ENCODE results near the gene YDJC. TPM values are rescaled to one million over a fixed set of nuclear protein-coding genes. Genes with fewer than 3 reads are reported as not detected.

The YDJC gene
- total RNA-seq, 1 donor from 2014 or later = 4.5 TPM

- intact Hi-C loops (cut with micrococcal nuclease) = no loop called here
- H3K27ac ChIP-seq (replicated peaks) = no peak overlapping the region
- no peak for TF ChIP-seq CTCF (IDR thresholded peaks at IDR 0.05; ENCODE audit: borderline replicate concordance)
- H3K4me3 ChIP-seq = no peak overlapping the region
- no peak for DNase-seq
- H3K27me3 ChIP-seq (ENCODE audit: low read depth) = peaks cover 4% of the 10 kb centered on the region
- peaks cover 28% of the 10 kb centered on the region for H3K4me1 ChIP-seq
- H3K36me3 ChIP-seq = no peaks in the 10 kb centered on the region
- H3K9me3 ChIP-seq (replicated peaks) = no peaks in the 10 kb centered on the region
Observed at GRCh38 chr22:21663738-21664137, 33.9 kb upstream of the YDJC start.

GRCh38 chr22:21661991-21662390 lies 32.2 kb upstream of the YDJC start:
- Histone ChIP-seq H3K27me3 (ENCODE audit: low read depth) (peaks cover 15% of the 10 kb centered on the region), H3K4me3 (no peak overlapping the region), H3K9me3 (replicated peaks) (no peaks in the 10 kb centered on the region), H3K27ac (replicated peaks) (no peak overlapping the region), H3K36me3 (no peaks in the 10 kb centered on the region), H3K4me1 (peaks cover 32% of the 10 kb centered on the region)
- TF ChIP-seq CTCF (IDR thresholded peaks at IDR 0.05; ENCODE audit: borderline replicate concordance) = no peak
- intact Hi-C loops (cut with micrococcal nuclease) = no loop called here
- DNase-seq = no peak

GRCh38 chr22:21660904-21661303 lies 31.1 kb upstream of the YDJC start:
- no peak overlapping the region for H3K27ac ChIP-seq (replicated peaks)
- no peak overlapping the region for H3K4me3 ChIP-seq
- no peak for TF ChIP-seq CTCF (IDR thresholded peaks at IDR 0.05; ENCODE audit: borderline replicate concordance)
- no peaks in the 10 kb centered on the region for H3K36me3 ChIP-seq
- intact Hi-C loops (cut with micrococcal nuclease) = no loop called here
- H3K4me1 ChIP-seq = peaks cover 22% of the 10 kb centered on the region
- peaks cover 15% of the 10 kb centered on the region for H3K27me3 ChIP-seq (ENCODE audit: low read depth)
- no peak for DNase-seq
- H3K9me3 ChIP-seq (replicated peaks) = no peaks in the 10 kb centered on the region

GRCh38 chr22:21659864-21660525 lies 30.2 kb upstream of the YDJC start:
- Histone ChIP-seq H3K4me3 (no peak overlapping the region), H3K27me3 (ENCODE audit: low read depth) (peaks cover 15% of the 10 kb centered on the region), H3K27ac (replicated peaks) (no peak overlapping the region), H3K9me3 (replicated peaks) (no peaks in the 10 kb centered on the region), H3K4me1 (peaks cover 13% of the 10 kb centered on the region), H3K36me3 (no peaks in the 10 kb centered on the region)
- intact Hi-C loops (cut with micrococcal nuclease) = no loop called here
- DNase-seq = no peak
- TF ChIP-seq CTCF (IDR thresholded peaks at IDR 0.05; ENCODE audit: borderline replicate concordance) = no peak

- Histone ChIP-seq H3K4me1 (peaks cover 18% of the 10 kb centered on the region), H3K9me3 (replicated peaks) (no peaks in the 10 kb centered on the region), H3K27me3 (ENCODE audit: low read depth) (peaks cover 15% of the 10 kb centered on the region), H3K4me3 (peak overlapping the region; percentile 71), H3K27ac (replicated peaks) (no peak overlapping the region), H3K36me3 (no peaks in the 10 kb centered on the region)
- peak; percentile 75 for DNase-seq
- intact Hi-C loops (cut with micrococcal nuclease) = no loop called here
- peak; percentile 48 for TF ChIP-seq CTCF (IDR thresholded peaks at IDR 0.05; ENCODE audit: borderline replicate concordance)
Observed at GRCh38 chr22:21657360-21658032, 27.7 kb upstream of the YDJC start.
